GM23338 (cell line): ENCODE results near the gene KCNF1. TPM values are rescaled to one million over a fixed set of nuclear protein-coding genes. Genes with fewer than 3 reads are reported as not detected.

Experiments used
- ATAC-seq: fragments of 200-7000 bp; cut with Tn5 transposase; 3 replicates; pipeline ENCODE4 v1.9.1; 2020
- DNase-seq: peaks from one replicate; pipeline ENCODE4 v3.0.0-alpha.2; 2015; ENCODE audit warnings: low spot score
- H2AFZ ChIP-seq: fragments of 200-600 bp; sonication (generic); 2 replicates; pipeline ENCODE4 v1.8.0; 2016; ENCODE audit warnings: antibody characterized with exemption, mild to moderate bottlenecking, moderate library complexity
- H3F3A ChIP-seq: fragments of 200-600 bp; sonication (generic); replicated peaks from 2 replicates; pipeline ENCODE4 v1.8.0; 2017; ENCODE audit warnings: antibody characterized with exemption, mixed run types, low read depth
- H3K27ac ChIP-seq: fragments of 200-600 bp; sonication (generic); 2 replicates; pipeline ENCODE4 v1.6.1; 2016; ENCODE audit warnings: low read depth
- H3K27me3 ChIP-seq: fragments of 200-600 bp; sonication (generic); 2 replicates; pipeline ENCODE4 v1.8.0; 2016; ENCODE audit warnings: mild to moderate bottlenecking, mixed run types, moderate library complexity; ENCODE audit not compliant: insufficient read depth
- H3K36me3 ChIP-seq: fragments of 200-600 bp; sonication (generic); 2 replicates; pipeline ENCODE4 v1.8.0; 2016; ENCODE audit warnings: mild to moderate bottlenecking; ENCODE audit not compliant: insufficient read depth
- H3K4me1 ChIP-seq: fragments of 200-600 bp; sonication (generic); 2 replicates; pipeline ENCODE4 v1.8.0; 2016; ENCODE audit warnings: mild to moderate bottlenecking, moderate library complexity; ENCODE audit not compliant: insufficient read depth
- H3K4me2 ChIP-seq: fragments of 200-600 bp; sonication (generic); 2 replicates; pipeline ENCODE4 v1.7.1; 2017; ENCODE audit warnings: mixed run types
- H3K4me3 ChIP-seq: fragments of 200-600 bp; sonication (generic); 2 replicates; pipeline ENCODE4 v1.6.1; 2016; ENCODE audit warnings: mixed run types
- H3K79me2 ChIP-seq: fragments of 200-600 bp; sonication (generic); replicated peaks from 2 replicates; pipeline ENCODE4 v1.8.0; 2017; ENCODE audit warnings: mild to moderate bottlenecking; ENCODE audit not compliant: insufficient read depth
- H3K9me2 ChIP-seq: fragments of 200-600 bp; sonication (generic); 2 replicates; pipeline ENCODE4 v1.8.0; 2017; ENCODE audit not compliant: insufficient read depth
- H4K20me1 ChIP-seq: fragments of 200-600 bp; sonication (generic); replicated peaks from 2 replicates; pipeline ENCODE4 v1.8.0; 2017; ENCODE audit warnings: mild to moderate bottlenecking; ENCODE audit not compliant: insufficient read depth
- H3K27ac Mint-ChIP-seq: 2 replicates; pipeline ENCODE4 v1.8.0; 2020; ENCODE audit warnings: inconsistent platforms, mild to moderate bottlenecking, moderate library complexity, mixed read lengths
- H3K27me3 Mint-ChIP-seq: 3 replicates; pipeline ENCODE4 v1.8.0; 2022; ENCODE audit warnings: low read depth, mild to moderate bottlenecking, moderate library complexity, mixed read lengths, inconsistent platforms; ENCODE audit not compliant: insufficient read depth, poor library complexity
- H3K36me3 Mint-ChIP-seq: 3 replicates; pipeline ENCODE4 v1.8.0; 2021; ENCODE audit warnings: low read depth, mild to moderate bottlenecking, inconsistent platforms, moderate library complexity, mixed read lengths
- H3K4me1 Mint-ChIP-seq: 3 replicates; pipeline ENCODE4 v1.8.0; 2020; ENCODE audit warnings: mild to moderate bottlenecking, inconsistent platforms, mixed read lengths
- H3K4me3 Mint-ChIP-seq: 3 replicates; pipeline ENCODE4 v1.8.0; 2021; ENCODE audit warnings: moderate library complexity, mild to moderate bottlenecking, inconsistent platforms, mixed read lengths
- H3K9me3 Mint-ChIP-seq: 3 replicates; pipeline ENCODE4 v1.8.0; 2020; ENCODE audit warnings: moderate library complexity, mild to moderate bottlenecking, inconsistent platforms, mixed read lengths
- CREB1 ChIP-seq: fragments of 250-450 bp; sonication (Bioruptor Pico); IDR thresholded peaks from 2 replicates; pipeline ENCODE4 v1.5.0; 2020; ENCODE audit warnings: low read depth, mild to moderate bottlenecking, moderate library complexity
- EZH2phosphoT487 ChIP-seq: fragments of 200-600 bp; sonication (generic); IDR thresholded peaks from one replicate; pipeline ENCODE4 v1.8.1; 2018; ENCODE audit warnings: antibody characterized with exemption; ENCODE audit not compliant: unreplicated experiment
- NANOG ChIP-seq: IDR thresholded peaks from 2 replicates; pipeline ENCODE4 v1.6.1; 2016; ENCODE audit warnings: antibody characterized with exemption, borderline replicate concordance
- ZNF331 ChIP-seq: fragments of 250-450 bp; sonication (Bioruptor Pico); IDR thresholded peaks from 2 replicates; pipeline ENCODE4 v1.5.0; 2020; ENCODE audit warnings: low read depth, mild to moderate bottlenecking, moderate library complexity
- polyA plus RNA-seq: library from polyadenylated mRNA; unstranded; fragments of >200 nt; fragmentation: Nextera tagmentation; extraction: Ambion mirVana; gene quantifications from 2 replicates; pipeline ENCODE4 v1.2.1, GENCODE V29; 2016
- total RNA-seq: library from RNA; depleted of rRNA; stranded (reverse); fragments of >200 nt; shearing (Covaris generic); gene quantifications from 2 replicates; pipeline ENCODE4 v1.2.3, GENCODE V29; 2014
- TF ChIP-seq, protein P1 (sequence below): fragments of 250-450 bp; sonication (Bioruptor Pico); IDR thresholded peaks from 2 replicates; pipeline ENCODE4 v1.5.0; 2020; ENCODE audit warnings: mild to moderate bottlenecking, moderate library complexity
- TF ChIP-seq, protein P2 (sequence below), 2 experiments: fragments of 200-600 bp in 1 of 2; sonication (generic) in 1 of 2; conservative IDR thresholded peaks; 2 replicates each; pipeline versions ENCODE4 v1.5.1 to v1.6.1; 2016 to 2017; ENCODE audit warnings: antibody characterized with exemption in 2 of 2, low read depth in 2 of 2, mild to moderate bottlenecking in 2 of 2, moderate library complexity in 1 of 2

KCNF1 gene
- total and polyA plus RNA-seq, 2 experiments from 2014 or later, result 0.11 to 1.5 TPM

DNA sequence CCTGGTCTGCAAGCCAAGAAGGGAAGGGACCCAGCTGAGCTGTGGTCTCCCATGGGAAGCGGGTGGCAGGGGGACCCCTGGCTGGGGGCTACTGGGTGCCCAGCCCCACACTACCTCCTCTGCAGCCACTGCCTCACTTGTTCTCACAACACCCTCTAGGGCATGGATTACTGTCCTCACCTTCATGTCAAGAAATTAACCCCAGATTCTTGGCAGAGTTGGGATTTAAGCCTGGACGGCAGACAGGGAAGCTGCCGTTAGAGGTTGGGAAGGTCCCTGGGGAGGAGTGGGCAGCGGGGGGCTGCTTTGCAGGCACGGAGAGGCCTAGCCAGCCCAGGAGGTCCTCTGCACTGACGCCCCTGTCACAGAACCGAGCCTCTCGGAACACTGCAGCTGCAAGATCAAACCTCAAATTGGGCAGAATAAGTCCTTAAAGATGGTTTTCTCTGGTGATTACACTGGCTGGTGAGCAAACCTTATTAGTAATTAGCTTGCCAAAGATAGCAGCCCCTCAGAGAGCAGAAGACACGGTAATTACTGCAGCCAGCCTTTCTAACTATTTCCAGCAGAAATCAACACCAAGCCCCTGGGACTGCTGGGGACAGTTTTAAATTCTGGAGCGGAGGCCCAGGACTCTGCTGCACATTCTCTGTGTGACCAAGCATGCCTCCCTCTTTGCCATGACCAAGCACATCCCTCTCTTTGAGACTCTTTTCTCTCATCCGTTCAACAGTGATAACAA lies 35.9 kb downstream of the KCNF1 start (continued):
- TF ChIP-seq, protein P1, sequence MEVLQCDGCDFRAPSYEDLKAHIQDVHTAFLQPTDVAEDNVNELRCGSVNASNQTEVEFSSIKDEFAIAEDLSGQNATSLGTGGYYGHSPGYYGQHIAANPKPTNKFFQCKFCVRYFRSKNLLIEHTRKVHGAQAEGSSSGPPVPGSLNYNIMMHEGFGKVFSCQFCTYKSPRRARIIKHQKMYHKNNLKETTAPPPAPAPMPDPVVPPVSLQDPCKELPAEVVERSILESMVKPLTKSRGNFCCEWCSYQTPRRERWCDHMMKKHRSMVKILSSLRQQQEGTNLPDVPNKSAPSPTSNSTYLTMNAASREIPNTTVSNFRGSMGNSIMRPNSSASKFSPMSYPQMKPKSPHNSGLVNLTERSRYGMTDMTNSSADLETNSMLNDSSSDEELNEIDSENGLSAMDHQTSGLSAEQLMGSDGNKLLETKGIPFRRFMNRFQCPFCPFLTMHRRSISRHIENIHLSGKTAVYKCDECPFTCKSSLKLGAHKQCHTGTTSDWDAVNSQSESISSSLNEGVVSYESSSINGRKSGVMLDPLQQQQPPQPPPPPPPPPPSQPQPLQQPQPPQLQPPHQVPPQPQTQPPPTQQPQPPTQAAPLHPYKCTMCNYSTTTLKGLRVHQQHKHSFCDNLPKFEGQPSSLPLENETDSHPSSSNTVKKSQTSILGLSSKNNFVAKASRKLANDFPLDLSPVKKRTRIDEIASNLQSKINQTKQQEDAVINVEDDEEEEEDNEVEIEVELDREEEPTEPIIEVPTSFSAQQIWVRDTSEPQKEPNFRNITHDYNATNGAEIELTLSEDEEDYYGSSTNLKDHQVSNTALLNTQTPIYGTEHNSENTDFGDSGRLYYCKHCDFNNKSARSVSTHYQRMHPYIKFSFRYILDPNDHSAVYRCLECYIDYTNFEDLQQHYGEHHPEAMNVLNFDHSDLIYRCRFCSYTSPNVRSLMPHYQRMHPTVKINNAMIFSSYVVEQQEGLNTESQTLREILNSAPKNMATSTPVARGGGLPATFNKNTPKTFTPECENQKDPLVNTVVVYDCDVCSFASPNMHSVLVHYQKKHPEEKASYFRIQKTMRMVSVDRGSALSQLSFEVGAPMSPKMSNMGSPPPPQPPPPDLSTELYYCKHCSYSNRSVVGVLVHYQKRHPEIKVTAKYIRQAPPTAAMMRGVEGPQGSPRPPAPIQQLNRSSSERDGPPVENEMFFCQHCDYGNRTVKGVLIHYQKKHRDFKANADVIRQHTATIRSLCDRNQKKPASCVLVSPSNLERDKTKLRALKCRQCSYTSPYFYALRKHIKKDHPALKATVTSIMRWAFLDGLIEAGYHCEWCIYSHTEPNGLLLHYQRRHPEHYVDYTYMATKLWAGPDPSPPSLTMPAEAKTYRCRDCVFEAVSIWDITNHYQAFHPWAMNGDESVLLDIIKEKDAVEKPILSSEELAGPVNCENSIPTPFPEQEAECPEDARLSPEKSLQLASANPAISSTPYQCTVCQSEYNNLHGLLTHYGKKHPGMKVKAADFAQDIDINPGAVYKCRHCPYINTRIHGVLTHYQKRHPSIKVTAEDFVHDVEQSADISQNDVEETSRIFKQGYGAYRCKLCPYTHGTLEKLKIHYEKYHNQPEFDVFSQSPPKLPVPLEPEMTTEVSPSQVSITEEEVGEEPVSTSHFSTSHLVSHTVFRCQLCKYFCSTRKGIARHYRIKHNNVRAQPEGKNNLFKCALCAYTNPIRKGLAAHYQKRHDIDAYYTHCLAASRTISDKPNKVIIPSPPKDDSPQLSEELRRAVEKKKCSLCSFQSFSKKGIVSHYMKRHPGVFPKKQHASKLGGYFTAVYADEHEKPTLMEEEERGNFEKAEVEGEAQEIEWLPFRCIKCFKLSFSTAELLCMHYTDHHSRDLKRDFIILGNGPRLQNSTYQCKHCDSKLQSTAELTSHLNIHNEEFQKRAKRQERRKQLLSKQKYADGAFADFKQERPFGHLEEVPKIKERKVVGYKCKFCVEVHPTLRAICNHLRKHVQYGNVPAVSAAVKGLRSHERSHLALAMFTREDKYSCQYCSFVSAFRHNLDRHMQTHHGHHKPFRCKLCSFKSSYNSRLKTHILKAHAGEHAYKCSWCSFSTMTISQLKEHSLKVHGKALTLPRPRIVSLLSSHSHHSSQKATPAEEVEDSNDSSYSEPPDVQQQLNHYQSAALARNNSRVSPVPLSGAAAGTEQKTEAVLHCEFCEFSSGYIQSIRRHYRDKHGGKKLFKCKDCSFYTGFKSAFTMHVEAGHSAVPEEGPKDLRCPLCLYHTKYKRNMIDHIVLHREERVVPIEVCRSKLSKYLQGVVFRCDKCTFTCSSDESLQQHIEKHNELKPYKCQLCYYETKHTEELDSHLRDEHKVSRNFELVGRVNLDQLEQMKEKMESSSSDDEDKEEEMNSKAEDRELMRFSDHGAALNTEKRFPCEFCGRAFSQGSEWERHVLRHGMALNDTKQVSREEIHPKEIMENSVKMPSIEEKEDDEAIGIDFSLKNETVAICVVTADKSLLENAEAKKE, result no peak
- TF ChIP-seq CREB1 (CRISPR knock-in tag) (no peak), ZNF331 (CRISPR knock-in tag) (no peak), NANOG (no peak)
- TF ChIP-seq, protein P2, sequence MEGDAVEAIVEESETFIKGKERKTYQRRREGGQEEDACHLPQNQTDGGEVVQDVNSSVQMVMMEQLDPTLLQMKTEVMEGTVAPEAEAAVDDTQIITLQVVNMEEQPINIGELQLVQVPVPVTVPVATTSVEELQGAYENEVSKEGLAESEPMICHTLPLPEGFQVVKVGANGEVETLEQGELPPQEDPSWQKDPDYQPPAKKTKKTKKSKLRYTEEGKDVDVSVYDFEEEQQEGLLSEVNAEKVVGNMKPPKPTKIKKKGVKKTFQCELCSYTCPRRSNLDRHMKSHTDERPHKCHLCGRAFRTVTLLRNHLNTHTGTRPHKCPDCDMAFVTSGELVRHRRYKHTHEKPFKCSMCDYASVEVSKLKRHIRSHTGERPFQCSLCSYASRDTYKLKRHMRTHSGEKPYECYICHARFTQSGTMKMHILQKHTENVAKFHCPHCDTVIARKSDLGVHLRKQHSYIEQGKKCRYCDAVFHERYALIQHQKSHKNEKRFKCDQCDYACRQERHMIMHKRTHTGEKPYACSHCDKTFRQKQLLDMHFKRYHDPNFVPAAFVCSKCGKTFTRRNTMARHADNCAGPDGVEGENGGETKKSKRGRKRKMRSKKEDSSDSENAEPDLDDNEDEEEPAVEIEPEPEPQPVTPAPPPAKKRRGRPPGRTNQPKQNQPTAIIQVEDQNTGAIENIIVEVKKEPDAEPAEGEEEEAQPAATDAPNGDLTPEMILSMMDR (conservative IDR thresholded peaks at IDR 0.05; ENCODE audit: low read depth in 2 of 2), result no peak

DNA sequence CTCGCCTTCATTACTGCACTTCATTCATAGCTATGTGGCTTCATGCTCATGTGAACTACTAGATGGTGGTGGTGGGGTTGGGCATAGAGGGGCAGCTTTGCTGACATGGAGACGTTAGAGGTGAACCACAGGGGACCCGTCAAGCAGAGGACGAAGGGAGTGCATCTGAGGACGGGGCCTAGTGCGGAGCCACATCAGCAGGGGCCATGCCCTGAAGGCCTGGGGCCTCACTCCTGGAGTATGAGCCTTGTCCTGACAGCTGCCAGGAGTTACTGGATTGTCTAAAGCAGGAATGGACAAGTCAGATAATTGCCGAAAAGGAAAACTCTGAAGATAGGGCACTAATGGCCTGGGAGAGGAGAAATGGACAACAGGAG lies 36.4 kb downstream of the KCNF1 start:
- no peak overlapping the region for H3K4me3 Mint-ChIP-seq
- H4K20me1 ChIP-seq, result no peaks in the 10 kb centered on the region
- ATAC-seq, result no peak

More for the DNA sequence above, 36.4 kb downstream of the KCNF1 start:
- Histone ChIP-seq H2AFZ (no peak overlapping the region), H3K4me2 (no peak overlapping the region), H3K4me1 (no peaks in the 10 kb centered on the region), H3K27ac (no peak overlapping the region), H3K36me3 (no peaks in the 10 kb centered on the region), H3K9me2 (no peaks in the 10 kb centered on the region), H3F3A (no peaks in the 10 kb centered on the region), H3K4me3 (no peak overlapping the region), H3K27me3 (no peaks in the 10 kb centered on the region), H3K79me2 (no peaks in the 10 kb centered on the region)
- no peak for TF ChIP-seq EZH2phosphoT487
- TF ChIP-seq, protein P1, result no peak
- Mint-ChIP-seq H3K4me1 (no peaks in the 10 kb centered on the region), H3K36me3 (peaks cover 6% of the 10 kb centered on the region), H3K9me3 (peaks cover 6% of the 10 kb centered on the region), H3K27ac (no peak overlapping the region), H3K27me3 (peaks cover 12% of the 10 kb centered on the region)
- DNase-seq, result no peak
